GM04503 (cell line): Measurements from ENCODE around the gene DMBT1.
A peak's percentile ranks its signal among the peaks of the same experiment; 100 is the strongest.
"Not testable (repeated sequence)": the region's sequence is repeated elsewhere in the genome, so short reads cannot be mapped to it uniquely, and the experiment has no call there.

ENCODE experiments used
- DNase-seq: peaks from one replicate; pipeline ENCODE4 v3.0.0-alpha.2; 2012; ENCODE audit warnings: low read depth

DMBT1 gene

DNA sequence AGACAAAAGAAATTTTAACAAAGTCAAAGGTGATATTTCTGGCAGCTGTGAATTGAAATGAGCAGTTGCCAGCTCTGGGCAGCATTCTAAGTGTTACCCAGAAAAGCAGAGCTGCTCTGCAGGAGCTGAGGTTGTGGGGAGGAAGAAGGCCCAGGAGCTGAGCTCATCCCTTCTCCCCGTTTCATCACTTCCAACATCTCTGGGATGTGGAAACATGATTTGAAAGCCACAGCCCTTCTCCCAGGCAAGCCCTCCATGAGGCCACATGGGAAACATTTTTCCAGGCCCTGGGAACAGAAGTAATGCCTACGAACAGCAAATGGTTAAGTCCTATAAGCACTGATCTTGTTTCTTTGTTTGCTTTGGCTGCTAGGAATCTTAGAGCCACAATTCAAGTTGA lies 10.9 kb upstream of the DMBT1 start:
- no peak for DNase-seq

DNA sequence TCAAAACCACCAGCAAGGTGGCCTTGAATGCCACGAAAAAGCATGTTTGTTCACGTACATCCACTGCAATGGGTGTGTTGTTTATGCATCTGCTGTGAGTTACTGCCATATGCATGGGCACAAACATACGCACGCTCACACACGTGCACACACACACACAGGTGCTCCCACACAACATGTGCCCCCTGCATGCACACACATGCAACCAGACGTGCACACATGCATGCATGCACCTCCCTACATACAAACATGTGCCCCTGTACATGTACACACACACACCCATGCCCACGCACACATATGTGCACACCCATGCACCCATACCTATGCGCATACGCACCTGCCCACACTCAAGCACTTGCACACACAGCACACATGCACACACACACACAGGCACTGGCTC lies 10.1 kb upstream of the DMBT1 start:
- no peak for DNase-seq

DNA sequence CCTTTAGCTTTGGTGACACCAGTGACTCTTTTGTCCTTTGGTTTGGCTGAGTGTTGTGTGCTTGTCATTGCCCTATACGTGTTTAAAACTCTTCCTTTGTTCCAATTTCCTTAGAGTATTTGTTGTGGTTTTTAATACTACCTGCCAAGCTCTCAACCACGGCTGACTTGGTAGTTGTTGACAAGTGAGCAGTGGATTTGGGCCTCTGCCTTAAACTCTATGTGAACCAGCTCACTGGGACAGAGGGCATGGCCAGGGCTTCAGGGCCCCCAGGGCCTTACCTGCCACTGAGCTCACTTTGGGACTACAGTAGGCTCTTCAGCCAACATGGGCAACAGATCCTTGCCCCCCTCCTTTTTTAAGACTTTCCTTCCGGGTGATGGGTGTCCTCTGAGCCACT lies 9.6 kb upstream of the DMBT1 start:
- no peak for DNase-seq

DNA sequence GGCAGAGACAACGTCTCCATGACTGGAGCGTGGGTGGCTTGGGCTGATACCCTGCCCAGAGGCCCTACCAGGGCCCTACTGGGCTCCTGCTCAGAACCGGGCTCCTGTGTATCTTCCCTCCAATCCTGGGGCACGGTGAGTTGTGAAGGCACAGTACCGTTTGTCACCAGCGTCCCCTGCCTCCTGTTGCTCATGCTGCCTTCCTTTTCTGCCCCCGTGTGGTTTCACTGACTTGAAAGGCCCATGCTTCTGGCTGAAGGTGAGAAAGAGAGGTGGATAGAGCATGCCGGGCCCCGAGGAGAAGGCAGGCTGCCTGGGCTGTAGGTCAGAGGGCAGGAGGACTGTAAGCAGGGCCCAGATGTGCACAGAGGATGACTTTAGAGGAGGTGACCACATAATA lies 9.1 kb upstream of the DMBT1 start:
- DNase-seq: no peak

DNA sequence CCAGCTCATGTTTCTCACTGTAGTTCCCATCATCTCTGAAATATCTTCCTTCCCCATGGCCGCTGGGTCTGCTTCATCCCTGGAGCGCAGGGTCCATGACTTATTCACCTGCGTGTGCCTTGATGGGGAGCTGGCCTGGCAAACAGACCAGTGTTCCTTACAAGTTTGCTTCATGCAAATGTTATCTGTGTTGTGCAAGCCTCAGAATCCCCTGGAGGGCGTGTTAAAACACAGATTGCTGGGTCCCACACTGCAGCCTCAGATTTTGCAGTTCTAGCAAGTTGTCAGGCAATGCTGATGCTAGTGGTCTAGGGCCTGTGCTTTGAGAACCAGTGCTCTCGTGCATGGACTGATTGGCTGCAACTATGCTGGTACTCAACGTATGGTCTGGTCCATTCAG lies 7.2 kb upstream of the DMBT1 start:
- no peak for DNase-seq

DNA sequence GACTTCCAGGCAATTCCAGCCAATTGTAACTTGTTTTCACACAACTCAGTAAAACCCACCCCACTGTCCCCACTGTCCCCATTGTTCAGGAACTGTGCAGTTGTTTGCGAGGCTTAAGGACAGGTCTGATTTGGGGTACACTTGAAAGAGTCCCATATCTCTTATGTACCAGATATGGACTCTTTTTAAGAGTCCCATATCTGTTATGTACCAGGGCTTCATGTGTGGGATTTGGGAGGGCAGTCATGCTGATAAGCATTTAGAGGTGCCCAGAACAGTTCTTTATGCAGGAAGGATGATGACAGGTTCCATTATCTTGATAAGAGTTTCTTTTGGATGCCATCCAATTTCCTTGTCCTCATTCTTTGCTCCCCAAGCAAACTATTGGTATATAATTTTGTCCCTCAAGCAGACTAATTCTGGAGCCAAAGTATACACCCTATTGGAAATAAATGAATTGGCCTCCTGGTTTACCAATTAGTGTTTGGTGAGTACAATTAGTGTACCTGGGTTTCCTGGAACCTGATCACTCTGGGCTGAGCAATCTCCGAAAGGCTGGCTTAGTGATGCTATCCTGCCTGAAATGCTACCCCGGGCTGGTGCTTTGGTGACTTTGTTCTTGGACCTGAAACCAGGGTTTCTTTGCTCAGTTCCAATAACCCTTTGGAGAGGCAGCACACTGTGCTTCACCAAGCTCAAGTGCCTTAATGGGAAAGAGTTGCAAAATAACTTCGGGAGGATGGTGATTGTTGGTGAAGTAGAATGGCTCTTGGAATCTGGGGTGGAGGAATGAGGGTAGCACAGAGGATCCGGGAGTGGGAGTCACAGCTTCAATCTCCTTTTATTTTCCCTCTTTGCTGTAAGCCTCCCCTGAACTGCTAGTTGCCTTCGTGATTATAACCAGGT lies 6.2 kb upstream of the DMBT1 start:
- no peak for DNase-seq

DNA sequence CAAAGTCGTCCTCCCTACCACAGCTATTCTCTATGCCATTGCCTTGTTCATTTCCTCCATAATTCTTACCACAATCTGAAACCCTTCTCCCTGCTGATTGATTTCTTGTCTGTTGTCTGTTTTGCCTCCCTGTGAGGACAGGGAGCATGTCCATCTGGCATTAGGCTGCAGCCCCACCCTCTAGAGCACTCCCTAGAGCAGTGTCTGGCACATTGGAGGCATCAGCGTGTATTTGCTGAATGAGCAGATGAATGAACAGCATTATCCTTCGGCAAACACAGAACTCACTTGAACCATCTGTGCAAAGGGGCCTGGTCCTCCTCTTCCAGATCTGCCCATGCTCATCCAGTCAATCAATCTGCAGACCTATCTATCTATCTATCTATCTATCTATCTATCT lies 5.1 kb upstream of the DMBT1 start:
- no peak for DNase-seq

DNA sequence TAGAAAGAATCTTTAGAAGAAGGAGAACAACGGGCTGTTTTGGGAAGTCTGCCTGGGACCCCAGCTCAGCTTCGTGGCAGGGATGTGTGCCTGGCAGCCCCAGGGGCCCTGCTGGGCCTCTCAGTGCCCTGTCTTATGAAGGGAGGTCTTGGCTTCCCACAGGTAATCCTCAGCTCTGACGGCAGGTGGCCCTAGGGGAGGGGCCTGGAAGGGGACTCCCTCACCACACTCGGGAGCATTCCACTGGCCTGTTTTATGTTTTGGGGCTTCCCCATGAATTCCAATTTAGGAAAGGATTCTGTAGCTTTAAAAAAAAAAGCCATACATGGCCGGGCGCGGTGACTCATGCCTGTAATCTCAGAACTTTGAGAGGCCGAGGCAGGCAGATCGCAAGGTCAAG lies 3.0 kb upstream of the DMBT1 start:
- DNase-seq: no peak

DNA sequence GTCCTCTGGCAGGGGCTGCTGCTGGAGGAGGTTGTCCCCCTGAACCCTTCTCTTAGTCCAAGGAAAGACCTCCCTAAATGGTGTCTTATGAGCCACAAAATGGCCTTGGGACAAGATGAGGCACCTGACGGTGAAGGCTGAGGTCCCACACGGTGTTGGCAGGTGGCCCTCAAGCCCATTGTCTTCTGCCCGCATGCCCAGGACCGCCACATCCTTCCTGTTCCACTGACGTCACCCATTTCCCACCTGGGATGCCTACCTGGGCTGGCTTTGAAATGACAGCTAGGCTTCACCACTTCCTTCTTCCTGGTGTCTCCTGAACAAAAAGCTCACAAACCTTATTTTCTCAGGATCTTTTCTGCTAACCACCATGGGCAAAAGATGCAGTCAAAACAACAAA lies 2.1 kb upstream of the DMBT1 start:
- no peak for DNase-seq

DNA sequence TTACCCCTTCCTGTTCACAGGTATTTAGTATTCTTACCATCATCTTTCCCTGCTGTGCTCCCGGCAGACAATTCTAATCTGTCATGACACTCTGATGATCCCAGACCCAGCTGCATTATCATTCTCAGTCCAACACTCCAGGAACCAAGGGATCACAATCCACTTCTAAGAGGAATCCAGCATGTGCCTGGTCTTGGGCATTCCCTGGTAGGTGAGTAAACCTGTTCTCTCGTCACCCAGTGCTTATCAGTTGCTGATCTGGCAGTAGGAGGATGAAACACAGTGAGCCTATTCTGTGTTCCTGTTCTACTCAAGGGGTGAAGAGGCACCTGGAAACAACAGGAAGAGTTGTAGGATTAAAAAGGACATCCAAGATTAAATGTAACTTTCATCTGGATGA lies 1.3 kb upstream of the DMBT1 start:
- no peak for DNase-seq

DNA sequence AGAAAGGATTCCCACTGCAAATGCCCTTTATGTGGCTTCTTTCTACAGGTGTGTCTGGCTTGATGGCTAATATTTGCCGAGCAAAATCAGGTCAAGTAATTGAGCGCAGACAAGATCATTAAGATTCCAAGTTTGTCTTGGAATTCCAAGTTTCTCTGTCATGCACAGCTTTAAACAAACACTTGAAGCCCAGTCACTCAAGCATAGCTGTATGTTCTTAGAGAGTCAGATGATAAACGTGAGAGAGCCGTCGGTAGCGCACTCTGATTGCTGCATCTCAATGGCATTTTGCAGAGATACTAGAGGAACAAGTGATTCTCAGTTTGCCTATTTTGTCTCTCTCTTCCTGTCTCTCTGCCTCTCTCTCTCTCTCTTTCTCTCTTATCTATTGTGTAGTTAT lies 658 bp downstream of the DMBT1 start:
- no peak for DNase-seq

DNA sequence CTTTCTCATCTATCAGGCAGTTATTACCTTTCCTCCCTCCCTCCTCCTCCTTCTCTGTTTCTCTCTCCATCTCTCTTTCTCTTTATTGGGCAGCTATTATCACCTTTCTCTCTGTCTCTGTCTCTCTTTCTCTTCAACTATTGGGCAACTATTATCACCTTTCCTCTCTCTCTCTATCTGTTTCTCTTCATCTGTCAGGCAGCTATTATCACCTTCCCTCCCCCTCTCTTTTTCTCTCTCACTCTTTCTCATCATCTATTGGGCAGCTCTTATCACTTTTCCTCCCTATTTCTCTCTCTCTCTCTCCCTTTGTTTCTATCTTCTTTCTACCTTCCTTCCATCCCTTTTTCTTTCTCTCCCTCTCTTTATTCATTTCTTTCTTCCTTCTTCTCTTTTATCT lies 1.2 kb downstream of the DMBT1 start:
- no peak for DNase-seq

DNA sequence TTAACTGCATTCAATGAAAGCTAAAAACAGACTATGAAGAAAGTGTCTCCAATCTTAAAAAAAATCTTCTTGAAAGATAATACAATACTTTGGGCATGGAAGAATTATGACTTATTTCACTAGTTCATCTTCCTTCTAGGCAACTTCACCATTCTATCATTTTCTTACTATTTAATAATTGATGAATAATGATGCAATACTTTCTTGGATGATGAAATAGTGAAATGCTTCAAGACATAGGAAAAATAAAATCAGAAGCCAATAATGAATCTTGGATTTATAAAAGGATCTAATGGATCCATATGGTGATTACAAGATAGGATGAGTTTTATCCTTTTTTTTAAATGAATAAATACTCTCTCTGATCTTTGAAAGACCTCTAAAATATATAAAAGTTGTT lies 4.4 kb downstream of the DMBT1 start:
- no peak for DNase-seq

DNA sequence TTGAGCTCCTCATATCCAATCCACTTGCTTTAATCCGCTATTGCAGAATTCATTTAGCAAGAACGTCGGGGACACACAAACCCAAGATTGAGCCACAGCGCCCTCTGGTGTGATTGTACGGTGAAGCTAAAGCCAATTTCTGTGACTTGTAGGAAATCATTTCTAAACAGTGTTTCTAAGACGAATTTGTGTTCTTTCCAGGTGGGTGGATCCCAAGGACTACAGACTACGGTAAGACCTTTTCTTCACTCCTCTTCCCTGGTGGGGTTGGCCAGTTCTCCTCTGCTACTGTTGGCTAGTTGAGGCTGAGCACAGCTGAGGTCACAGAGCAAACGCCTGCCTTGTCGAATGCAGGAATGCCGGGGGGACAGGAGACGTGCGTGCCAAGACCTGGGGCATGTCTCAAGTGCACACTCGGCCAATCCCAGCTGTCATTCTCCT lies 5.2 kb downstream of the DMBT1 start:
- peak; percentile 35 for DNase-seq

DNA sequence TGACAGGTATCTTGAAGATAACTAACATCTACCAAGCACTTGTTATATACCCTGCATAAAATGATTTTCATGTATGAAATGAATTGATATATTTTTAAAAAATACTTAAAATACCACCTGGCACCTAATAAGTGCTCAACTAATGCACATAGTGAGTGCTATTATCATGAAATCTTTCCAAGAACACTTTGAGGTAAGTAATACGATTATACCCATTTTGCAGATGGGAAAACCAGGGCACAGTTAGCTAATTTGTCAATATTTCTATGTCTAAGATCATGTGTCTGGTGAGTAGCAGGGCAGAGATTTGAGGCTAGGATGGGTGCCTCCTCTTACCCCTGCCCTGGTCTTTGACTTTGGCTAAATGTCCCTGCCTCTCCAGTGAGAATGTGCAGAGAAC lies 6.1 kb downstream of the DMBT1 start:
- DNase-seq: no peak

DNA sequence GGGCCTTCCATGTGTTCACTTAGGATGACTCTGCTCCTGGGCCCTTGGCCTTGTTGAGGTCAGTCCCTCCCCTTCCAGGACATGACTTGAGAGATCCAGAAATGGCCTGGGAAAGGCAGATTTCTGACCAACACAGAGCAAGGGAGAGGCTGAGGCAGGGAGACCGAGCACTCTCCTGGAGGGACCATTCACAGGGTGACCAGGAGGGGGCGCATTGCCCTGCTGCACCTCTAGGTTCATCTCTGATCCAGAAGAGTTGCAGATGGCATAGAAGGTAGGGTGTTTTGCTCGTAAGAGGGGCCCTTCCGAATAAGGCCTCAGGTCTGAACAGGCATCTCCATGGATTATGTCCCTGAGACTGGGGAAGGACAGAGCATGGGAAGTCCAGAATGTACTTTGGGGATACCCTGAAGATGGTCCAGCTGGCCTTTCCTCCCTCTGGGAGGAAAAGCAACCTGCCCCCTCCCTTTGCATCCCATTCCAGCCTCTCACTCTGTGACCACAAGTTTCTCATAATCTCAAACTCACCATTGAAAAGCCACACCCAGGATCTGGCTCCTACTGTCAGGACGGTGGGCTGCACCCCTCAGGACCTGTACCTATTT lies 6.6 kb downstream of the DMBT1 start:
- no peak for DNase-seq

DNA sequence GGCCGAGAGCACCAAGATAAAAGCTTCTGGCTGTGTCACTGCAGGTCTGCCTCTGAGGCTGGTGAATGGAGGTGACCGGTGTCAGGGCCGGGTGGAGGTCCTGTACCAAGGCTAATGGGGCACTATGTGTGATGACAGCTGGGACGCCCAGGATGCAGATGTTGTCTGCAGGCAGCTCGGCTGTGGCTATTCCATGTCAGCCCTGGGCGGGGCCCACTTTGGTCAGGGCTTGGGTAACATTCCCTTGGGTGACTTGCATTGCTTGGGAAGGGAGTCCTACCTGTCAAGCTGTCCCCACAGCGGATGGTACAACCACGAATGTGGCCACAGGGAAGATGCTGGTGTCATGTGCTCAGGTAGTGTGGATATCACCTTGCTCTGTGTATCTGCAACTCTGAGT lies 8.0 kb downstream of the DMBT1 start:
- no peak for DNase-seq

DNA sequence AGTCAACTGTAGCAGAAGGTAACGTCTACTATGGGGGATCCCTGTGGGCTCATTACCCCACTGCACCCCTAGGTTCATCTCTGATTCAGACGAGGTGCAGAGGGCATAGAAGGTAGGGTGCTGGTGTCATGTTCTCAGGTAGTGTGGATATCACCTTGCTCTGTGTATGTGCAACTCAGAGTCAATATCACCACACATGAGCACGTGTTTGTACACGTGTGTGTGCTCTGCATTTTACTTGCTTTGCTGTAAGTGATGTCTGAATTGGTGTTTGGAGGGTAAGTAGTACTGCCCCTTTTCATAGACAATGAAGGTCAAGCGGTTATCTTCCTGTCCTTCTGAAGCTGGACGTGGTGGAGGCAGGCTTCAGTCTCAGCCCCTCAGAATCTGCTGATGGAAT lies 10.4 kb downstream of the DMBT1 start:
- DNase-seq: no peak

DNA sequence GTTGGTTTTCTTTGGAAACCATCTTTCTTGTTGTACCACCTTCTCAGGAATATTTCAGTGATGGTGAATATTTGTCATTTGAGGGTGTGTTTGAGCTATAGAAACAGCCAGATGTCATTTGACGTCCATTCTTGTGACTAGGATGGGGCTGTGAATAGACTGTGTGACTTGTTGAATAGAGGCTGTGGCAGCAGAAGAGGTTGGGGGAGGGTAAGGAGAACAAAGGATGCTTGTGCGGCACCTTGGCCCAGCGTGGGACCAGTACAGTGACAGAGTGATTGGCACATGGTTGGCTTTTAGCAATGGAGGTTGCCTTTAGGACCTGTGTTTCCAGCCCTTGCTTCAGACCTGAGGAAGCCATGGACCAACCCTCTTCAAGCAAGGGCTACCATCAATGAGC lies 11.3 kb downstream of the DMBT1 start:
- DNase-seq: no peak

DNA sequence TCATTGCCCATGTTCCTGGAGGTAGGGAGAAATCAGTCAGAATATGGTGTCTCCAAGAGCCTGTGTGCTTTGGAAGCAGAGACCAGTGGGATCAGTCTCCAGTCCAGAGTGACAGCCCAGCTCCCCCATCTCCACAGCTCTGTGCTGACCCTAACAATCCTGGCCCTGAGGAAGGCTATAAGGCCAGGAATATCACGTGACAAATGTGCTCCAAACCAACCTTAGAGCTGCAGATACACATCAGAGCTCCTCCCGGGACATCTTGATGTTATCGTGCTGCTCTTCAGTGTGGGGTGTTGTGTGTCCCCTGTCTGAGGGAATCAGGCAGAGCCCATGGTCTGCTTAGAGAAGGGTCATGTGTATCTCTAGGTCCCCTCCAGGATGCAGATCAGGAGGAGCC lies 15.2 kb downstream of the DMBT1 start:
- no peak for DNase-seq

DNA sequence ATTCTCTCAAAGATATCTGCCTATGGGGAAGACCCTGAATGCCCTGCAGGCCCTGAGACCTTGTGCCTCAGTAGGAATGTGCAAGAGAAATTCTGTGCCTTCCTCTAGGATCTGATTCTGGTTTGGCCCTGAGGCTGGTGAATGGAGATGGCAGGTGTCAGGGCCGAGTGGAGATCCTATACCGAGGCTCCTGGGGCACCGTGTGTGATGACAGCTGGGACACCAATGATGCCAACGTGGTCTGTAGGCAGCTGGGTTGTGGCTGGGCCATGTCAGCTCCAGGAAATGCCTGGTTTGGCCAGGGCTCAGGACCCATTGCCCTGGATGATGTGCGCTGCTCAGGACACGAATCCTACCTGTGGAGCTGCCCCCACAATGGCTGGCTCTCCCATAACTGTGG lies 15.7 kb downstream of the DMBT1 start:
- DNase-seq: no peak

DNA sequence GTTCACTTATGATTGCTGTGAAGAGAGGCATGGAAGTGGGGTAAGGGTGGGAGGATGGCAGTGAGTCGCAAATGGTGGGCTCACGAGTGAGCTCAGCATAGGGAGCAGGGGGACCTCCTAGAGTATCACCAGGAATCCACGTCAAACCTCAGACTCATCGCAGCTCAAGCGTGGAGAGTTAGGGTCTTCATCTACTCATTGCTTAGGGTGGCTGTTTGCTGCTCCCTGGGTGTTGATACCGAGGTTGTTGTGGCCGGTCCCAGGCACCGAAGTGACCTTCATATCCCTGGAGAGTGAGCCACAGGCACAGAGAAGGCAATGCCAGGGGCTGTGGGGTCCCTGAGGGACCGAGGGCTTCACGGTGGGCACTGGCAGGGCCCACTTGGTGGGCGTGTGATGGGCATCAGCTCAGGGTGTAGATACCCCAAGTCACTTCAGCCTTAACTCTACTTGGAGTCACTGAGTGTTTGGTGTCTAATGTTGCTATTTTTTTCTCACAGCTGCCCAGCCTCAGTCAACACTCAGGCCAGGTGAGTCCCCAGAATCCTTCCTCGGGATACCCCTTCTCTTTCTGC lies 16.8 kb downstream of the DMBT1 start:
- no peak for DNase-seq

DNA sequence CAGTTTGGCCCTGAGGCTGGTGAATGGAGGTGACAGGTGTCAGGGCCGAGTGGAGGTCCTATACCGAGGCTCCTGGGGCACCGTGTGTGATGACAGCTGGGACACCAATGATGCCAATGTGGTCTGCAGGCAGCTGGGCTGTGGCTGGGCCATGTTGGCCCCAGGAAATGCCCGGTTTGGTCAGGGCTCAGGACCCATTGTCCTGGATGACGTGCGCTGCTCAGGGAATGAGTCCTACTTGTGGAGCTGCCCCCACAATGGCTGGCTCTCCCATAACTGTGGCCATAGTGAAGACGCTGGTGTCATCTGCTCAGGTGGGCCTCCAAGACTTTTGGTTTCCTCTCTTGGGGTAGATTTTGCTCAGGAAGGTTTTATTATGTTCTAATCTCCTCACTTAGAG lies 25.5 kb downstream of the DMBT1 start:
- DNase-seq: not testable (repeated sequence)
